Measurements from ENCODE around the gene NXPE4.
"Not testable (repeated sequence)": the region's sequence is repeated elsewhere in the genome, so short reads cannot be mapped to it uniquely, and the experiment has no call there.

NXPE4 gene

GRCh38 chr11:114610984-114611944, 15.7 kb upstream of the NXPE4 start:
- no peak for DNase-seq (ENCODE audit: low read depth in 1 of 2, low spot score in 1 of 2)
- Histone ChIP-seq H3K27me3 (ENCODE audit: insufficient read depth, poor library complexity, severe bottlenecking) (no peaks in the 10 kb centered on the region), H3K4me3 (replicated peaks; ENCODE audit: insufficient read depth, low read length) (no peak overlapping the region), H3K27ac (replicated peaks) (no peak overlapping the region)
- no peak for TF ChIP-seq SPI1 (IDR thresholded peaks at IDR 0.05; ENCODE audit: borderline replicate concordance, low read depth)
- TF ChIP-seq GABPA (IDR thresholded peaks at IDR 0.05; ENCODE audit: low read depth): no peak
- TF ChIP-seq CTCF (IDR thresholded peaks at IDR 0.05; ENCODE audit: insufficient read depth, low read length): no peak
- no peak for TF ChIP-seq POLR2AphosphoS5 (IDR thresholded peaks at IDR 0.05; ENCODE audit: low read depth)
- TF ChIP-seq REST (IDR thresholded peaks at IDR 0.05; ENCODE audit: insufficient replicate concordance, low read depth): no peak

DNA sequence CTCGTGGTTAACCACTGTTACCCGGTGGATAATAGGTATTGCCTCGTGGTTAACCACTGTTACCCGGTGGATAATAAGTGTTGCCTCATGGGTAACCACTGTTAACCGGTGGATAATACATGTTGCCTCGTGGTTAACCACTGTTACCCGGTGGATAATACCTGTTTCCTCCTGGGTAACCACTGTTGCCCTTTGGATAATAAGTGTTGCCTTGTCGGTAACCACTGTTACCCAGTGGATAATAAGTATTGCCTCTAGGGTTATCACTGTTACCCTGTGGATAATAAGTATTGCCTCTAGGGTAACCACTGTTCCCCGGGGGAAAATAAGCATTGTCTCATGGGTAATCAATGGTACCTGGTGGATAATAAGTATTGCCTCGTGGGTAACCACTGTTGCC, 15.0 kb upstream of the NXPE4 start:
- Histone ChIP-seq H3K27me3 (ENCODE audit: insufficient read depth, poor library complexity, severe bottlenecking) (no peaks in the 10 kb centered on the region), H3K4me3 (replicated peaks; ENCODE audit: insufficient read depth, low read length) (no peak overlapping the region), H3K27ac (replicated peaks) (no peak overlapping the region)
- TF ChIP-seq SPI1 (IDR thresholded peaks at IDR 0.05; ENCODE audit: borderline replicate concordance, low read depth) (no peak), REST (IDR thresholded peaks at IDR 0.05; ENCODE audit: insufficient replicate concordance, low read depth) (no peak), CTCF (IDR thresholded peaks at IDR 0.05; ENCODE audit: insufficient read depth, low read length) (no peak), GABPA (IDR thresholded peaks at IDR 0.05; ENCODE audit: low read depth) (no peak), POLR2AphosphoS5 (IDR thresholded peaks at IDR 0.05; ENCODE audit: low read depth) (no peak)
- DNase-seq (ENCODE audit: low read depth in 1 of 2, low spot score in 1 of 2): no peak

DNA sequence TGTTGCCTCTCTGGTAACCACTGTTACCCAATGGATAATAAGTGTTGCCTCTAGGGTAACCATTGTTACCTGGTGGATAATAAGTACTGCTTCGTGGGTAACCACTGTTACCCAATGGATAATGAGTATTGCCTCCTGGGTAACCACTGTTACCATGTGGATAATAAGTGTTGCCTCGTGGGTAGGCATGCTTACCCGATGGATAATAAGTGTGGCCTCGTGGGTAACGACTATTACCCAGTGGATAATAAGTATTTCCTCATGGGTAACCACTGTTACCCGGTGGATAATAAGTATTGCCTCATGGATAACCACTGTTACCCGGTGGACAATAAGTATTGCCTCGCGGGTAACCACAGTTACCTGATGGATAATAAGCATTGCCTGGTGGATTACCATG, 13.8 kb upstream of the NXPE4 start:
- Histone ChIP-seq H3K4me3 (replicated peaks; ENCODE audit: insufficient read depth, low read length) (no peak overlapping the region), H3K27me3 (ENCODE audit: insufficient read depth, poor library complexity, severe bottlenecking) (no peaks in the 10 kb centered on the region), H3K27ac (replicated peaks) (no peak overlapping the region)
- no peak for TF ChIP-seq GABPA (IDR thresholded peaks at IDR 0.05; ENCODE audit: low read depth)
- TF ChIP-seq REST (IDR thresholded peaks at IDR 0.05; ENCODE audit: insufficient replicate concordance, low read depth): no peak
- no peak for TF ChIP-seq SPI1 (IDR thresholded peaks at IDR 0.05; ENCODE audit: borderline replicate concordance, low read depth)
- no peak for TF ChIP-seq CTCF (IDR thresholded peaks at IDR 0.05; ENCODE audit: insufficient read depth, low read length)
- TF ChIP-seq POLR2AphosphoS5 (IDR thresholded peaks at IDR 0.05; ENCODE audit: low read depth): no peak
- no peak for DNase-seq (ENCODE audit: low read depth in 1 of 2, low spot score in 1 of 2)

GRCh38 chr11:114608605-114609004, 13.0 kb upstream of the NXPE4 start:
- not testable (repeated sequence) for H3K27ac ChIP-seq (replicated peaks); H3K27me3 ChIP-seq (ENCODE audit: insufficient read depth, poor library complexity, severe bottlenecking); H3K4me3 ChIP-seq (replicated peaks; ENCODE audit: insufficient read depth, low read length); DNase-seq (ENCODE audit: low read depth in 1 of 2, low spot score in 1 of 2)

All from HL-60 (cell line).